ENCODE results near the gene PRODH2.
"Not testable (repeated sequence)": the region's sequence is repeated elsewhere in the genome, so short reads cannot be mapped to it uniquely, and the experiment has no call there.

Gene PRODH2

GRCh38 chr19:35805526-35806102 lies 7.0 kb downstream of the PRODH2 start:
- no peak overlapping the region for H3K4me3 ChIP-seq (ENCODE audit: low read depth, low read length)
- no peak for DNase-seq (ENCODE audit: low read depth)

- H3K4me3 ChIP-seq (ENCODE audit: low read depth, low read length), result no peak overlapping the region
- no peak for DNase-seq (ENCODE audit: low read depth)
Observed at GRCh38 chr19:35801828-35802227, 10.8 kb downstream of the PRODH2 start.

GRCh38 chr19:35797663-35798062 lies 15.0 kb downstream of the PRODH2 start:
- no peak overlapping the region for H3K4me3 ChIP-seq (ENCODE audit: low read depth, low read length)
- no peak for DNase-seq (ENCODE audit: low read depth)

DNA sequence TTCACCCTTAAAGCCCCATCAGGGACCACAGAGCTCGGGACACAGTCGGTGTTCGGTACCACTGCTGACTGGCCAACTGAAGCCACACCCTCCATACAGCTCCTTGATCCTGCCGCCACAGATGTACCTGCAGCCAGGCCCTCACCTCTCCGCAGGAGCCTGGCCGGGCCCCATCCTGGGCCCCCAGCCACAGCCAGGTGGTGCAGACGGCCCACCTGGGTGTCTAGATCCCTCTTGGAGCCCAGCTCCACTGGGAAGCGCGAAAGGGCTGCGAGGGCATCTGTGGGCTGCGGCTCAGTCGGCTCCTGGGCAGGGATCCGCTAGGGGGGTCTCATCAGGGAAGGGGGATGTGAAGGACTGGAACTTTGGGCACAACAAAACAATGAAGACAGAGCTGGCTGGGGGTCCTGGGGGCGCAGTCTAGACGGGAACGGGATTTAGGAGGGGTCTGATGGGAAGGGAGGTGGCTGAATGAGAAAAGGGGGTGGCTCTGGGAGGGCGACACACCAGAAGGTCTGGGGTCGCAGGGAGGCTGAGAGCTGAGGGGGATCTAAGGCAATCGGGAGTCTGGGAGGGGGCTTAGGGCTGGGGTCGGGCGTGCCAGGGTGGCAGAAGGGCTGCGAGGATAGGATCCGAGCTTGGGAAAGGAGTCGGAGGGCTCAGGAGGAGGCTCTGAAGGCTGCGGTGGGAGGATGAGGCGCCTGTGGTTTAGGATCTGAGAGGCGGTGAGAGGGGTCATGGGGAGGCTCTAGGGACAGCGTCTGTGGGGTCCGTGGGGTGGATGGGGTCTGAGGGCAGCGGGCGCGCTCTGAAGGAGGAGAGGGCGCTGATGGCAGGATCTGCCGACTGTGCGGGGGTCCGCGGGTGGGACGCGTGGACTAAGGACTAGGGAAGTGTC lies 15.8 kb downstream of the PRODH2 start:
- no peak overlapping the region for H3K4me3 ChIP-seq (ENCODE audit: low read depth, low read length)
- DNase-seq (ENCODE audit: low read depth), result no peak

DNA sequence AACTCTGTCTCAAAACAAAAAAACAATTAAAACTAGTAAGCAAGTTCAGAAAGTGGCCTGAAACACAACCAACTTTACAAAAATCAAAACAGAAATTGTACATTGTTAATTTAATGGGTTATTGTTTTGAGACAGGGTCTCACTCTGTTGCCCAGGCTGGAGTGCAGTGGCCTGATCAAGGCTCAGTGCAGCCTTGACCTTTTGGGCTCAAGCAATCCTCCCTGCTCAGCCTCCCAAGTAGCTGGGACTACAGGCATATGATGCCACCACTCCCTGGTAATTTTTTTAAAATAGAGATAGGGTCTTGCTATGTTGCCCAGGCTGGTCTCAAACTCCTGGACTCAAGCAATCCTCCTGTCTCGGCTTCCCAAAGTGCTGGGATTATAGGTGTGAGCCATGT lies 17.1 kb downstream of the PRODH2 start:
- not testable (repeated sequence) for H3K4me3 ChIP-seq (ENCODE audit: low read depth, low read length); DNase-seq (ENCODE audit: low read depth)

GRCh38 chr19:35793381-35794165 lies 19.1 kb downstream of the PRODH2 start:
- H3K4me3 ChIP-seq (ENCODE audit: low read depth, low read length), result no peak overlapping the region
- DNase-seq (ENCODE audit: low read depth), result no peak

DNA sequence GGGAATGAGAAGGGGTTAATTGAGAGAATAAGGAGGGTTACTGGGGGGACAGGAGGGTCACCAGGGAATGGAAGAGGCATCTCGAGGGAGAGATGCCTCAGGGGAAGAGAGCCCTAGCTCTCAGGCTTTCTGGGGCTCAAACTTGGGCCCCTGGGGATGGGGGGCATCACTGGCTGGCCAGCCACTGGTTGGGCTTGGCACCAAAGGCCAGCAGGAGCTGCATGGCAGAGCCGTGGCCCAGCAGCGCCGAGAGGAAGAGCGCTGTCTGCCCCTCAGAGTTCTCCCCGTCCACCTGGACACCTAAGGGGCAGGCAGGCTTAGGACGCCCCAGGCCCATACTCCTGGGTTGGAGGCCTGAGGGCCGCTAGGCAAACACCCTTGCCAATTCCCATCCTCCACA lies 19.8 kb downstream of the PRODH2 start:
- no peak for DNase-seq (ENCODE audit: low read depth)
- H3K4me3 ChIP-seq (ENCODE audit: low read depth, low read length), result no peak overlapping the region

- H3K4me3 ChIP-seq (ENCODE audit: low read depth, low read length), result no peak overlapping the region
- DNase-seq (ENCODE audit: low read depth), result no peak
Observed at GRCh38 chr19:35792312-35792711, 20.3 kb downstream of the PRODH2 start.

- no peak overlapping the region for H3K4me3 ChIP-seq (ENCODE audit: low read depth, low read length)
- DNase-seq (ENCODE audit: low read depth), result no peak
Observed at GRCh38 chr19:35791814-35792279, 20.8 kb downstream of the PRODH2 start.

- no peak for DNase-seq (ENCODE audit: low read depth)
- H3K4me3 ChIP-seq (ENCODE audit: low read depth, low read length), result no peak overlapping the region
Observed at GRCh38 chr19:35790981-35791813, 21.4 kb downstream of the PRODH2 start.

GRCh38 chr19:35789978-35790944 lies 22.4 kb downstream of the PRODH2 start:
- no peak for DNase-seq (ENCODE audit: low read depth)

DNA sequence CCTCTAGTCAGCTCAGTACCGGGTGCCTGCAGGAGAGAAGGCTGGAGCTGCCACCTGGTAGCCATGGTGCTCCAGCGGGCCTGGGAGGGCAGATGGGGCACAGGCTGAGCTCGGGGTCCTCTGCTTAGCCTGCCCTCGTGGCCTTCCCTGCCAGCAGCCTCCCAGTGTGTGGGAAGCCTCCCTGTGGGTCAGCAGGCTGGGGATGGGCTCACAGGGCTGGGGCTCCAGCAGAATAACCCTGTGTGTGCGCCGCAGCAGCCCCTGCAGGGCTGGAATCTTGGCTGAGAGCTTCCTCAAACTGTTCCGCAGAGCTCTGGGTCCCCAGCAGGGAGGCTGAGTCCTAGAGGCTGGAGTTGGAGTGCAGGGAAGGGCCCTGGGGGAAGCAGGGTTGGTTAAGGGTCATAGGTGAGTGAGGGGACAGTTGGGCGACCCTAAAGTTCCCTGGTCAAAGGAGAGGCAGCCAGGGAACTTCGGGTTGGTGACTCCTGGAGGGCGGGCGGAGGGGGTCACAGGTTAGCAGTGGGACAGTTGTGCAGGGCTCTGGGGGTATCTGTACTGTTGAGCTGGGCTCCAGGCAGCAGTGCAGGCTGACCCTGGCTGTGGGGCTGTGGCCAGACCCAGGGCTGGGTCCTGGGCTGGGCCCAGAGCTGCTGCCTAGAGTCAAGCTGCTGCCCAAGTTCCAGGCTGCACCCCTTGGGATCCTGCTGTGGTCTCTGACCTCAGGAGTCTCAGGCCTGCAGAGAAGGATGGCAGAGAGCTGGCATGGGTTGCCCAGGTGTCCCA lies 23.3 kb downstream of the PRODH2 start:
- DNase-seq (ENCODE audit: low read depth), result no peak
- no peak overlapping the region for H3K4me3 ChIP-seq (ENCODE audit: low read depth, low read length)

More at GRCh38 chr19:35789978-35790944, 22.4 kb downstream of the PRODH2 start:
- H3K4me3 ChIP-seq (ENCODE audit: low read depth, low read length), result no peak overlapping the region

DNA sequence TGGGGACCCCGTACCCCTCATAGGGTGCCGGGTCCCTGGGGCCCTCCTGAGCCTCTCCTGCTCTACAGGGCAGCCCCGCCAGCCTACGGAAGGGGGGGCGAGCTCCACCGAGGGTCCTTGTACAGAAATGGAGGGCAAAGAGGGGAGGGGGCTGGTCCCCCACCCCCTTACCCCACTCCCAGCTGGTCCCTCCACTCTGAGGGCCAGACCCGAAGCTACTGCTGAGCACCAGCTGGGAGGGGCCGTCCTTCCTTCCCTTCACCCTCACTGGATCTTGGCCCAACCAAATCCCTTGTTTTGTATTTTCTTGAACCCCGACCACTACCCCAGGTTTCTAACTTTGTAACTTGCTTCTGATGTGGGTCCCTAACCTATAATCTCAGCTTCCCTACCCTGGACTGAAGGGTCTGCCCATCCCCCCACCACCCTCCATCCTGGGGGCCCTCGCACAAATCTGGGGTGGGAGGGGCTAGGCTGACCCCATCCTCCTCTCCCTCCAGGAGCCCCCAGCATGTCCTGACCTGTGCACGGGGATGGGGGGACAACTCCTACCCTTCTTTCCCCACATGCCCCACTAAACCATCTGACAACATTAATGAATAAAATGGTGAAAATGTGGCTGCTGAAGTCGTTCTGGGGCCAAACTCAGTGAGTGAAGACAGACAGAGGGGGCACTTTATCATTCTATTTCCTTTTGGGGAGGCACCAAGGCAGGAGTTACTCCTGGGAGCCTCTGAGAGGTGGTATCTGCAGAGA lies 24.3 kb downstream of the PRODH2 start:
- no peak overlapping the region for H3K4me3 ChIP-seq (ENCODE audit: low read depth, low read length)
- DNase-seq (ENCODE audit: low read depth), result no peak

- H3K4me3 ChIP-seq (ENCODE audit: low read depth, low read length), result no peak overlapping the region
- no peak for DNase-seq (ENCODE audit: low read depth)
Observed at GRCh38 chr19:35787227-35787799, 25.3 kb downstream of the PRODH2 start.

DNA sequence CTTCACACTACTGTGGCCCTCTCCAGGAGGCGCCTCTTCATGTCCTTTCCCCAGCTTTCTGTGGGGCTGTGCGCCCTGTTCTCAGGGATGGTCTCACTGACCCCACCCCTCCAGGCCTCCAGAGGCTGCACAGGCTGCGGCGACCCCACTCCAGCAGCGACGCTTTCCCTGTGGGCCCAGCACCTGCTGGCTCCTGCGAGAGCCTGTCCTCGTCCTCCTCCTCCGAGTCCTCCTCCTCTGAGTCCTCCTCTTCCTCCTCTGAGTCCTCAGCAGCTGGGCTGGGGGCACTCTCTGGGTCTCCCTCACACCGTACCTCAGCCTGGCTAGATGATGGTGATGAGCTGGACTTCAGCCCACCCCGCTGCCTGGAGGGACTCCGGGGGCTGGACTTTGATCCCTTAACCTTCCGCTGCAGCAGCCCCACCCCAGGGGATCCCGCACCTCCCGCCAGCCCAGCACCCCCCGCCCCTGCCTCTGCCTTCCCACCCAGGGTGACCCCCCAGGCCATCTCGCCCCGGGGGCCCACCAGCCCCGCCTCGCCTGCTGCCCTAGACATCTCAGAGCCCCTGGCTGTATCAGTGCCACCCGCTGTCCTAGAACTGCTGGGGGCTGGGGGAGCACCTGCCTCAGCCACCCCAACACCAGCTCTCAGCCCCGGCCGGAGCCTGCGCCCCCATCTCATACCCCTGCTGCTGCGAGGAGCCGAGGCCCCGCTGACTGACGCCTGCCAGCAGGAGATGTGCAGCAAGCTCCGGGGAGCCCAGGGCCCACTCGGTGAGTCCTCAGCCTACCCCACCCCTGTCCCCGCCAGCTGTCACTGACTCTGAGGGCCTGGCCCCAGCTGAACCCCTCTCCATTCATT lies 26.1 kb downstream of the PRODH2 start:
- no peak for DNase-seq (ENCODE audit: low read depth)
- no peak overlapping the region for H3K4me3 ChIP-seq (ENCODE audit: low read depth, low read length)

DNA sequence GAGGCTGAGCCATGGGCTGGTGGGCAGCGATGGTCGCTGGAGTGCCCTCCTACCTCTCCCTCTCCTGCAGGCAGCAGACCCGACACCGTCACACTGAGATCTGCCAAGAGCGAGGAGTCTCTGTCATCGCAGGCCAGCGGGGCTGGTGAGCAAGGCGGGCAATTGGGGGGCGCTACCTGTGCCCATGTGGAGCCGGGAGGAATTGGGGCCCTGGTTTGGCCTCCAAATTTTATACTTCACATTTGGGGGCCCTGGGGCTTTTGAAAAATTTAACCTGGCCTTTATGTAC lies 27.4 kb downstream of the PRODH2 start:
- H3K4me3 ChIP-seq (ENCODE audit: low read depth, low read length), result no peak overlapping the region
- no peak for DNase-seq (ENCODE audit: low read depth)
